K562 (cell line): ENCODE results near the gene CREB3L1. TPM values are rescaled to one million over a fixed set of nuclear protein-coding genes. Genes with fewer than 3 reads are reported as not detected.

ENCODE experiments used
- CBFA2T2 ChIP-seq: fragments of 450-650 bp; conservative IDR thresholded peaks from 2 replicates; pipeline ENCODE4 v1.6.1; 2017; ENCODE audit warnings: mild to moderate bottlenecking
- CBX3 ChIP-seq, 2 experiments: IDR thresholded peaks; 1 replicate in 1 of 2; 2 replicates in 1 of 2; pipeline ENCODE4 v1.6.1; 2012; ENCODE audit warnings: inconsistent platforms in 2 of 2, low read length in 2 of 2, borderline replicate concordance in 1 of 2, control low read depth in 1 of 2
- E2F3 ChIP-seq: fragments of 250-450 bp; sonication (Bioruptor Pico); IDR thresholded peaks from 2 replicates; pipeline ENCODE4 v1.4.0; 2020; ENCODE audit warnings: mild to moderate bottlenecking
- ELF1 ChIP-seq: fragments of 200-800 bp; sonication (Bioruptor generic); IDR thresholded peaks from 2 replicates; pipeline ENCODE4 v1.6.1; 2016; ENCODE audit warnings: missing genetic modification characterization, missing compliant biosample characterization
- EZH2 ChIP-seq: IDR thresholded peaks from 2 replicates; pipeline ENCODE4 v1.6.1; 2012; ENCODE audit warnings: low read depth, mild to moderate bottlenecking, inconsistent platforms, low read length, borderline replicate concordance
- FOS ChIP-seq: IDR thresholded peaks from 3 replicates; pipeline ENCODE4 v1.6.1; 2011; ENCODE audit not compliant: insufficient read length; ENCODE audit errors: extremely low read depth
- HDGF ChIP-seq: fragments of 450-650 bp; IDR thresholded peaks from 2 replicates; pipeline ENCODE4 v1.6.1; 2016
- MEF2D ChIP-seq: conservative IDR thresholded peaks from 2 replicates; pipeline ENCODE4 v1.6.1; 2016; ENCODE audit warnings: low read depth, missing genetic modification characterization, missing compliant biosample characterization
- MTA2 ChIP-seq: fragments of 450-650 bp; IDR thresholded peaks from 2 replicates; pipeline ENCODE4 v1.6.1; 2016; ENCODE audit warnings: low read depth
- MYBL2 ChIP-seq, 2 experiments: fragments of 450-650 bp in 1 of 2; sonication (generic) in 1 of 2; formaldehyde crosslinking in 1 of 2; IDR thresholded peaks; 2 replicates each; pipeline versions ENCODE4 v1.6.1 to v1.8.1; 2017 to 2022; ENCODE audit warnings: borderline replicate concordance in 1 of 2, inconsistent platforms in 1 of 2, low read depth in 1 of 2, mild to moderate bottlenecking in 1 of 2, missing genetic modification reagents in 1 of 2, moderate library complexity in 1 of 2
- OTX1 ChIP-seq: fragments of 450-650 bp; formaldehyde crosslinking; IDR thresholded peaks from 2 replicates; pipeline ENCODE4 v1.4.0; 2022; ENCODE audit warnings: mild to moderate bottlenecking
- PML ChIP-seq: IDR thresholded peaks from 2 replicates; pipeline ENCODE4 v1.6.1; 2012; ENCODE audit warnings: low read length, inconsistent platforms
- POLR3G ChIP-seq: IDR thresholded peaks from 2 replicates; pipeline ENCODE4 v1.6.1; 2011; ENCODE audit not compliant: insufficient read length, insufficient replicate concordance; ENCODE audit errors: extremely low read depth
- SNRNP70 ChIP-seq: fragments of 200-400 bp; formaldehyde crosslinking; optimal IDR thresholded peaks from 2 replicates; pipeline ENCODE3; 2017; ENCODE audit warnings: low read depth, low read length
- TOE1 ChIP-seq, 2 experiments: fragments of 450-650 bp in 1 of 2; sonication (generic) in 1 of 2; formaldehyde crosslinking in 1 of 2; IDR thresholded peaks; 2 replicates each; pipeline versions ENCODE4 v1.7.1 to v1.8.0; 2016 to 2022; ENCODE audit warnings: borderline replicate concordance in 2 of 2, mild to moderate bottlenecking in 2 of 2, antibody characterized with exemption in 1 of 2, inconsistent platforms in 1 of 2, low read depth in 1 of 2, missing genetic modification reagents in 1 of 2, moderate library complexity in 1 of 2
- U2AF1 ChIP-seq: fragments of 200-400 bp; formaldehyde crosslinking; optimal IDR thresholded peaks from 2 replicates; pipeline ENCODE3; 2017; ENCODE audit warnings: mild to moderate bottlenecking, low read depth, low read length, moderate library complexity
- XRCC3 ChIP-seq: fragments of 450-650 bp; IDR thresholded peaks from 2 replicates; pipeline ENCODE4 v1.6.1; 2017; ENCODE audit warnings: mild to moderate bottlenecking, moderate library complexity
- ZNF239 ChIP-seq: fragments of 250-450 bp; sonication (Bioruptor Pico); IDR thresholded peaks from 2 replicates; pipeline ENCODE4 v1.4.0; 2020; ENCODE audit warnings: mild to moderate bottlenecking
- ZNF41 ChIP-seq: fragments of 250-450 bp; sonication (Bioruptor Pico); conservative IDR thresholded peaks from 2 replicates; pipeline ENCODE4 v1.4.0; 2020; ENCODE audit warnings: mild to moderate bottlenecking
- ZSCAN32 ChIP-seq: fragments of 450-650 bp; formaldehyde crosslinking; IDR thresholded peaks from 2 replicates; pipeline ENCODE4 v1.4.0; 2020; ENCODE audit warnings: mild to moderate bottlenecking, moderate library complexity
- polyA plus RNA-seq, 8 experiments: library from polyadenylated mRNA; depleted of rRNA in 4 of 8; stranded (reverse) in 5 of 8; unstranded in 3 of 8; fragments of >200 nt; fragmentation: Nextera tagmentation in 2 of 8; fragmentation: Illumina TruSeq in 1 of 8; extraction: Ambion mirVana in 2 of 8; extraction: Trizol in 1 of 8; gene quantifications; 2 replicates each; pipeline versions ENCODE4 v1.2.1 to v1.2.3, GENCODE V29; 2011 to 2014; ENCODE audit warnings: inconsistent platforms in 1 of 8, missing spikeins in 1 of 8
- total RNA-seq, 7 experiments: library from RNA; depleted of rRNA in 6 of 7; stranded (reverse); fragments of >200 nt in 6 of 7; fragmentation: Illumina TruSeq in 2 of 7; extraction: Trizol in 2 of 7; gene quantifications; 2 replicates each; pipeline versions ENCODE4 v1.2.1 to v1.2.3, GENCODE V29; 2011 to 2021; ENCODE audit warnings: low replicate concordance in 1 of 7
- TF ChIP-seq, protein P1 (sequence below), 2 experiments: fragments of 450-650 bp in 1 of 2; sonication (generic) in 1 of 2; formaldehyde crosslinking in 1 of 2; IDR thresholded peaks in 1 of 2; conservative IDR thresholded peaks in 1 of 2; 2 replicates each; pipeline versions ENCODE4 v1.6.1 to v1.8.1; 2016 to 2023; ENCODE audit warnings: mild to moderate bottlenecking in 2 of 2, moderate library complexity in 2 of 2, inconsistent platforms in 1 of 2, missing genetic modification reagents in 1 of 2
- TF ChIP-seq, protein P2 (sequence below), 2 experiments: fragments of 200-800 bp in 1 of 2; sonication (Bioruptor generic) in 1 of 2; sonication (generic) in 1 of 2; formaldehyde crosslinking in 1 of 2; IDR thresholded peaks in 1 of 2; conservative IDR thresholded peaks in 1 of 2; 2 replicates each; pipeline versions ENCODE4 v1.5.0 to v1.6.1; 2016 to 2020; ENCODE audit warnings: missing compliant biosample characterization in 1 of 2, missing genetic modification characterization in 1 of 2, missing genetic modification reagents in 1 of 2
- TF ChIP-seq, protein P3 (sequence below): fragments of 250-450 bp; sonication (Bioruptor Pico); IDR thresholded peaks from 2 replicates; pipeline ENCODE4 v1.8.0; 2022; ENCODE audit warnings: inconsistent platforms

CREB3L1 gene
- total and polyA plus RNA-seq, 9 of the 15 experiments (the other 6 are each of a cell fraction or from before 2014, with no cell fraction given): 1.2 to 27.6 (median 3.7) TPM

- no peak for TF ChIP-seq MYBL2 (IDR thresholded peaks at IDR 0.05; ENCODE audit: low read depth)
- no peak for TF ChIP-seq MYBL2 (CRISPR knock-in tag; IDR thresholded peaks at IDR 0.05; ENCODE audit: borderline replicate concordance)
- TF ChIP-seq SNRNP70: no peak
- no peak for TF ChIP-seq E2F3 (CRISPR knock-in tag)
- peak in 1 of 2 experiments; percentile 66; a peak in 1 of 3 replicates for TF ChIP-seq CBX3 (IDR thresholded peaks at IDR 0.05; ENCODE audit: borderline replicate concordance in 1 of 2, low read length in 2 of 2)
- TF ChIP-seq, protein P1, sequence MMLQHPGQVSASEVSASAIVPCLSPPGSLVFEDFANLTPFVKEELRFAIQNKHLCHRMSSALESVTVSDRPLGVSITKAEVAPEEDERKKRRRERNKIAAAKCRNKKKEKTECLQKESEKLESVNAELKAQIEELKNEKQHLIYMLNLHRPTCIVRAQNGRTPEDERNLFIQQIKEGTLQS (IDR thresholded peaks at IDR 0.05): peak; percentile 97
- TF ChIP-seq, protein P1 (CRISPR knock-in tag; conservative IDR thresholded peaks at IDR 0.05): peak; percentile 99
- TF ChIP-seq CBFA2T2: peak; percentile 85
- no peak for TF ChIP-seq U2AF1
- no peak for TF ChIP-seq MEF2D (tag)
- peak; percentile 69; the same call in 1 of the 2 replicates for TF ChIP-seq TOE1 (IDR thresholded peaks at IDR 0.05; ENCODE audit: borderline replicate concordance)
- TF ChIP-seq TOE1 (CRISPR knock-in tag; IDR thresholded peaks at IDR 0.05; ENCODE audit: borderline replicate concordance, low read depth): no peak
- no peak for TF ChIP-seq ZNF41 (CRISPR knock-in tag)
- TF ChIP-seq POLR3G: no peak
- no peak for TF ChIP-seq ZNF239 (CRISPR knock-in tag)
- TF ChIP-seq OTX1 (CRISPR knock-in tag): no peak
- TF ChIP-seq, protein P2, sequence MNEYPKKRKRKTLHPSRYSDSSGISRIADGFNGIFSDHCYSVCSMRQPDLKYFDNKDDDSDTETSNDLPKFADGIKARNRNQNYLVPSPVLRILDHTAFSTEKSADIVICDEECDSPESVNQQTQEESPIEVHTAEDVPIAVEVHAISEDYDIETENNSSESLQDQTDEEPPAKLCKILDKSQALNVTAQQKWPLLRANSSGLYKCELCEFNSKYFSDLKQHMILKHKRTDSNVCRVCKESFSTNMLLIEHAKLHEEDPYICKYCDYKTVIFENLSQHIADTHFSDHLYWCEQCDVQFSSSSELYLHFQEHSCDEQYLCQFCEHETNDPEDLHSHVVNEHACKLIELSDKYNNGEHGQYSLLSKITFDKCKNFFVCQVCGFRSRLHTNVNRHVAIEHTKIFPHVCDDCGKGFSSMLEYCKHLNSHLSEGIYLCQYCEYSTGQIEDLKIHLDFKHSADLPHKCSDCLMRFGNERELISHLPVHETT (CRISPR knock-in tag; conservative IDR thresholded peaks at IDR 0.05 in 1 of 2, IDR thresholded peaks at IDR 0.05 in 1 of 2): 0 out of 4 replicates have a peak, but pooled peaks of 1 of the 2 experiments have one; percentile 23
- peak; percentile 69 for TF ChIP-seq FOS
- TF ChIP-seq, protein P3, sequence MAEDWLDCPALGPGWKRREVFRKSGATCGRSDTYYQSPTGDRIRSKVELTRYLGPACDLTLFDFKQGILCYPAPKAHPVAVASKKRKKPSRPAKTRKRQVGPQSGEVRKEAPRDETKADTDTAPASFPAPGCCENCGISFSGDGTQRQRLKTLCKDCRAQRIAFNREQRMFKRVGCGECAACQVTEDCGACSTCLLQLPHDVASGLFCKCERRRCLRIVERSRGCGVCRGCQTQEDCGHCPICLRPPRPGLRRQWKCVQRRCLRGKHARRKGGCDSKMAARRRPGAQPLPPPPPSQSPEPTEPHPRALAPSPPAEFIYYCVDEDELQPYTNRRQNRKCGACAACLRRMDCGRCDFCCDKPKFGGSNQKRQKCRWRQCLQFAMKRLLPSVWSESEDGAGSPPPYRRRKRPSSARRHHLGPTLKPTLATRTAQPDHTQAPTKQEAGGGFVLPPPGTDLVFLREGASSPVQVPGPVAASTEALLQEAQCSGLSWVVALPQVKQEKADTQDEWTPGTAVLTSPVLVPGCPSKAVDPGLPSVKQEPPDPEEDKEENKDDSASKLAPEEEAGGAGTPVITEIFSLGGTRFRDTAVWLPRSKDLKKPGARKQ (CRISPR knock-in tag): no peak
- peak; percentile 87 for TF ChIP-seq PML
- no peak for TF ChIP-seq ELF1
- no peak for TF ChIP-seq EZH2
- peak; percentile 61; the same call in 1 of the 2 replicates for TF ChIP-seq HDGF
- no peak for TF ChIP-seq ZSCAN32 (CRISPR knock-in tag)
- peak; percentile 79 for TF ChIP-seq MTA2
- TF ChIP-seq XRCC3: no peak
Observed at GRCh38 chr11:46296528-46297448, 19.3 kb downstream of the CREB3L1 start (continued).
